HG03439 (cell line): Measurements from ENCODE around the gene MAN1C1.

Experiments
- ATAC-seq: cut with Tn5 transposase; IDR thresholded peaks from one replicate; pipeline ENCODE4 v1.9.1; 2021; ENCODE audit warnings: mild to moderate bottlenecking, moderate library complexity; ENCODE audit not compliant: unreplicated experiment

MAN1C1 gene

GRCh38 chr1:25809283-25809926 lies 192.8 kb downstream of the MAN1C1 start:
- no peak for ATAC-seq

- ATAC-seq, result no peak
Observed at GRCh38 chr1:25809929-25810328, 193.3 kb downstream of the MAN1C1 start.

GRCh38 chr1:25810341-25811299 lies 194.0 kb downstream of the MAN1C1 start:
- ATAC-seq, result no peak

- no peak for ATAC-seq
Observed at GRCh38 chr1:25811384-25812082, 194.9 kb downstream of the MAN1C1 start.

GRCh38 chr1:25813071-25813733 lies 196.6 kb downstream of the MAN1C1 start:
- ATAC-seq, result no peak

GRCh38 chr1:25813734-25814471 lies 197.3 kb downstream of the MAN1C1 start:
- no peak for ATAC-seq

- no peak for ATAC-seq
Observed at GRCh38 chr1:25814549-25815087, 198.0 kb downstream of the MAN1C1 start.

GRCh38 chr1:25815208-25816111 lies 198.9 kb downstream of the MAN1C1 start:
- no peak for ATAC-seq

GRCh38 chr1:25816112-25816718 lies 199.6 kb downstream of the MAN1C1 start:
- ATAC-seq, result no peak

- ATAC-seq, result no peak
Observed at GRCh38 chr1:25817840-25818501, 201.4 kb downstream of the MAN1C1 start.

- no peak for ATAC-seq
Observed at GRCh38 chr1:25818569-25818968, 202.0 kb downstream of the MAN1C1 start.

- peak; percentile 84 for ATAC-seq
Observed at GRCh38 chr1:25819491-25820246, 203.1 kb downstream of the MAN1C1 start, which contains the start of gene MTFR1L. MTFR1L (plus strand) TSS chr1:25819954; CDS start chr1:25823105, 3,151 bp downstream.

- ATAC-seq, result peak; percentile 34
Observed at GRCh38 chr1:25820247-25821111, 203.9 kb downstream of the MAN1C1 start.

- no peak for ATAC-seq
Observed at GRCh38 chr1:25821112-25821476, 204.5 kb downstream of the MAN1C1 start.

- ATAC-seq, result no peak
Observed at GRCh38 chr1:25821630-25822091, 205.1 kb downstream of the MAN1C1 start.

- no peak for ATAC-seq
Observed at GRCh38 chr1:25825605-25826004, 209.0 kb downstream of the MAN1C1 start.
